Large intestine (tissue), 3 donors: Measurements from ENCODE around the gene SMARCC2. TPM values are rescaled to one million over a fixed set of nuclear protein-coding genes. Genes with fewer than 3 reads are reported as not detected.
"Not testable (repeated sequence)": the region's sequence is repeated elsewhere in the genome, so short reads cannot be mapped to it uniquely, and the experiment has no call there.

Source experiments
- DNase-seq, 2 donors: peaks; one replicate each; pipeline versions ENCODE4 v3.0.0 to v3.0.0-alpha.2; 2013
- H3K27ac ChIP-seq: one replicate; pipeline ENCODE4 v1.5.1; 2013; ENCODE audit warnings: low read length
- H3K27me3 ChIP-seq: 2 replicates; pipeline ENCODE4 v1.6.1; 2013; ENCODE audit warnings: low read length; ENCODE audit not compliant: control insufficient read depth, insufficient read depth
- H3K36me3 ChIP-seq: 2 replicates; pipeline ENCODE4 v1.6.1; 2013; ENCODE audit warnings: low read length; ENCODE audit not compliant: control insufficient read depth, insufficient read depth
- H3K4me1 ChIP-seq: one replicate; pipeline ENCODE4 v1.6.1; 2013; ENCODE audit warnings: low read length; ENCODE audit not compliant: control insufficient read depth, insufficient read depth
- H3K4me3 ChIP-seq: one replicate; pipeline ENCODE4 v1.5.1; 2013; ENCODE audit warnings: low read length
- H3K9me3 ChIP-seq: one replicate; pipeline ENCODE4 v1.6.1; 2013; ENCODE audit warnings: mild to moderate bottlenecking, low read depth, low read length, moderate library complexity; ENCODE audit not compliant: control insufficient read depth
- WGBS: methylation state at CpG from one replicate; pipeline ENCODE4 v1.1.5; 2013; ENCODE audit warnings: low lambda C conversion rate; ENCODE audit not compliant: insufficient coverage; 5-methylcytosine and 5-hydroxymethylcytosine counted together
- polyA plus RNA-seq: library from polyadenylated mRNA; unstranded; fragments of 120-200 nt; gene quantifications from one replicate; pipeline ENCODE4 v1.2.1, GENCODE V29; 2013

The SMARCC2 gene
- polyA plus RNA-seq, 1 donor, result 70.7 TPM

GRCh38 chr12:56124133-56124532, 65.2 kb downstream of the SMARCC2 start:
- no peaks in the 10 kb centered on the region for H3K9me3 ChIP-seq
- peaks cover 27% of the 10 kb centered on the region for H3K4me1 ChIP-seq
- H3K27ac ChIP-seq, result no peak overlapping the region
- no peak for DNase-seq
- 44% methylated on average over 2 of the region's 4 CpGs for whole genome bisulfite sequencing
- no peak overlapping the region for H3K4me3 ChIP-seq
- H3K36me3 ChIP-seq, result peaks cover 18% of the 10 kb centered on the region
- no peaks in the 10 kb centered on the region for H3K27me3 ChIP-seq

- Histone ChIP-seq H3K4me1 (peaks cover 32% of the 10 kb centered on the region), H3K36me3 (peaks cover 20% of the 10 kb centered on the region), H3K27ac (no peak overlapping the region), H3K9me3 (no peaks in the 10 kb centered on the region), H3K27me3 (no peaks in the 10 kb centered on the region), H3K4me3 (no peak overlapping the region)
- WGBS, result no CpG with 5 or more reads among the region's 2 CpGs
- peak in 1 of 2 donors; percentile 28 for DNase-seq
Observed at GRCh38 chr12:56122637-56123036, 66.6 kb downstream of the SMARCC2 start.

GRCh38 chr12:56121204-56121870, 67.9 kb downstream of the SMARCC2 start:
- no peak for DNase-seq
- H3K27me3 ChIP-seq, result no peaks in the 10 kb centered on the region
- no peak overlapping the region for H3K4me3 ChIP-seq
- no CpG with 5 or more reads among the region's 11 CpGs for WGBS
- H3K4me1 ChIP-seq, result peaks cover 21% of the 10 kb centered on the region
- H3K27ac ChIP-seq, result no peak overlapping the region
- H3K9me3 ChIP-seq, result no peaks in the 10 kb centered on the region
- peaks cover 20% of the 10 kb centered on the region for H3K36me3 ChIP-seq

GRCh38 chr12:56120158-56120846, 69.0 kb downstream of the SMARCC2 start:
- H3K27ac ChIP-seq, result peak overlapping the region; percentile 41
- no peaks in the 10 kb centered on the region for H3K9me3 ChIP-seq
- H3K27me3 ChIP-seq, result no peaks in the 10 kb centered on the region
- H3K36me3 ChIP-seq, result peaks cover 20% of the 10 kb centered on the region
- no peak overlapping the region for H3K4me3 ChIP-seq
- WGBS, result no CpG with 5 or more reads among the region's 17 CpGs
- DNase-seq, result no peak
- H3K4me1 ChIP-seq, result peaks cover 12% of the 10 kb centered on the region

- 0% methylated on average over 2 of the region's 2 CpGs for WGBS
- DNase-seq, result peak; percentile 87
- Histone ChIP-seq H3K4me1 (peaks cover 12% of the 10 kb centered on the region), H3K4me3 (no peak overlapping the region), H3K27me3 (no peaks in the 10 kb centered on the region), H3K9me3 (no peaks in the 10 kb centered on the region), H3K27ac (peak overlapping the region; percentile 94), H3K36me3 (peaks cover 20% of the 10 kb centered on the region)
Observed at GRCh38 chr12:56119361-56119796, 69.9 kb downstream of the SMARCC2 start.

- peaks cover 15% of the 10 kb centered on the region for H3K4me1 ChIP-seq
- DNase-seq, result no peak
- H3K27ac ChIP-seq, result peak overlapping the region; percentile 94
- no peaks in the 10 kb centered on the region for H3K9me3 ChIP-seq
- peak overlapping the region; percentile 77 for H3K4me3 ChIP-seq
- no CpG with 5 or more reads among the region's 13 CpGs for WGBS
- H3K36me3 ChIP-seq, result peaks cover 20% of the 10 kb centered on the region
- no peaks in the 10 kb centered on the region for H3K27me3 ChIP-seq
Observed at GRCh38 chr12:56118688-56119357, 70.5 kb downstream of the SMARCC2 start.

- Histone ChIP-seq H3K27ac (peak within 1 kb of the TSS; percentile 95), H3K27me3 (no peaks in the 10 kb centered on the region), H3K9me3 (no peaks in the 10 kb centered on the region), H3K36me3 (peaks cover 28% of the 10 kb centered on the region), H3K4me3 (peak within 1 kb of the TSS; percentile 77), H3K4me1 (peaks cover 15% of the 10 kb centered on the region)
- DNase-seq, result peak; percentile 100
- WGBS, result no CpG with 5 or more reads among the region's 61 CpGs
Observed at GRCh38 chr12:56117778-56118687, 71.2 kb downstream of the SMARCC2 start, which contains the start of gene ZC3H10. TSS of gene ZC3H10 (plus strand) at chr12:56118266. CDS start at chr12:56120563, 2,297 bp downstream.

- peaks cover 36% of the 10 kb centered on the region for H3K36me3 ChIP-seq
- peak in 1 of 2 donors; percentile 25 for DNase-seq
- peak overlapping the region; percentile 95 for H3K27ac ChIP-seq
- WGBS, result 0% methylated on average over 1 of the region's 16 CpGs
- peaks cover 15% of the 10 kb centered on the region for H3K4me1 ChIP-seq
- peak overlapping the region; percentile 77 for H3K4me3 ChIP-seq
- not testable (repeated sequence) for H3K9me3 ChIP-seq, H3K27me3 ChIP-seq
Observed at GRCh38 chr12:56117082-56117706, 72.1 kb downstream of the SMARCC2 start.

GRCh38 chr12:56116267-56117081, 72.8 kb downstream of the SMARCC2 start, which contains the start of gene RPL41:
TSS of gene RPL41 (plus strand) at chr12:56116633.
- Histone ChIP-seq H3K27me3 (no peaks in the 10 kb centered on the region), H3K9me3 (no peaks in the 10 kb centered on the region), H3K27ac (peak within 1 kb of the TSS; percentile 95), H3K4me1 (peaks cover 15% of the 10 kb centered on the region), H3K36me3 (peaks cover 39% of the 10 kb centered on the region), H3K4me3 (peak within 1 kb of the TSS; percentile 77)
- WGBS, result 0% methylated on average over 3 of the region's 34 CpGs
- DNase-seq, result peak; percentile 95 to 98
